HUES6 (cell line): Measurements from ENCODE around the gene FBXO40.

Experiments used
- H3K27ac ChIP-seq: 2 replicates; pipeline ENCODE4 v1.7.0; 2013; ENCODE audit warnings: low read depth, mild to moderate bottlenecking, low read length, inconsistent platforms
- H3K27me3 ChIP-seq: 2 replicates; pipeline ENCODE4 v1.6.1; 2013; ENCODE audit warnings: low read length; ENCODE audit not compliant: control insufficient read depth, insufficient read depth
- H3K36me3 ChIP-seq: 2 replicates; pipeline ENCODE4 v1.6.1; 2013; ENCODE audit warnings: low read length; ENCODE audit not compliant: control insufficient read depth, insufficient read depth
- H3K4me1 ChIP-seq: 2 replicates; pipeline ENCODE4 v1.6.1; 2013; ENCODE audit warnings: low read length; ENCODE audit not compliant: control insufficient read depth, insufficient read depth
- H3K4me3 ChIP-seq: 2 replicates; pipeline ENCODE4 v1.5.1; 2013; ENCODE audit warnings: low read depth, low read length
- H3K9ac ChIP-seq: one replicate; pipeline ENCODE4 v1.6.1; 2013; ENCODE audit warnings: mild to moderate bottlenecking, low read length
- H3K9me3 ChIP-seq: 2 replicates; pipeline ENCODE4 v1.6.1; 2013; ENCODE audit warnings: low read depth, low read length; ENCODE audit not compliant: control insufficient read depth, insufficient read depth

FBXO40 gene

DNA sequence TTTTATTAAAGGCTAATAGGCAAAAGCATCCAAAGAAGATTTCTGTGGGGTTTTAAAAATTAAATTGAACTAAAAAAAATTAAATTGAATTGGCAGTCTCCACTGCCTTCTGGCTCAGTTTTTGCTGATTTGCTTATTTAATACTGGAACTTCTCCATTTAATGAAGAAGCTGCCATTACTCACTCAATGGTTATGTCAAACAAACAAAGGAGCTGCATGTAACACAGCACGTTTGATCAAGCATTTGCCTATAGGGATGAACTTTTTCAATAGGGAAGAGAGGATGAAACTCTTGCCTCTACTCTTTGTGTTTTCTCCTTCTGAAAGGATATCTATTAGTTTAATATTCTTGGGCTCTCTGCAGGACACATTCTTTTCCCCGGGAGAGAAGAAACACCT lies 72.3 kb downstream of the FBXO40 start:
- Histone ChIP-seq H3K4me3 (no peak overlapping the region), H3K9ac (no peak overlapping the region), H3K36me3 (peaks cover 64% of the 10 kb centered on the region), H3K27me3 (no peaks in the 10 kb centered on the region), H3K9me3 (no peaks in the 10 kb centered on the region), H3K27ac (no peak overlapping the region), H3K4me1 (peaks cover 6% of the 10 kb centered on the region)

DNA sequence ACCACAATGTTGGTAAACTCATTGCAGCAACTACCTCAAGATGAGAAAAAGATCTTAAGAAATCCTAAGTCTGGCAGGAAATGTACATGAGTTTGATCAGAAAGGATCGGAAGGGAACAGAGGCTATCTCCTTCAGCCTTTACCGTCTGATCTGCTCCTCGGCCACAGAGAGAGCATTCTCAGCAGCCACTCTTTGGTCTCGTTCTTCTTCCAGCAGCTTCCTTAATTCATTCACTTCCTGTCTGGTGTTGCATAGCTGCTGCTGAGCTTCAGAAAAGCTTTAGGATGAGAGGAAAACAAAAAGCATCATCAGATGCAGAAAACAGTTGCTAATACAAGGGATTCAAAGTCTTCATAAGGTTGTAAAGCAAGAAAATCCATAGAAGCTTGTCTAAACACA lies 74.2 kb downstream of the FBXO40 start:
- H3K27me3 ChIP-seq, result no peaks in the 10 kb centered on the region
- H3K9ac ChIP-seq, result no peak overlapping the region
- H3K4me3 ChIP-seq, result no peak overlapping the region
- H3K4me1 ChIP-seq, result no peaks in the 10 kb centered on the region
- H3K36me3 ChIP-seq, result peaks cover 72% of the 10 kb centered on the region
- no peak overlapping the region for H3K27ac ChIP-seq
- H3K9me3 ChIP-seq, result no peaks in the 10 kb centered on the region

DNA sequence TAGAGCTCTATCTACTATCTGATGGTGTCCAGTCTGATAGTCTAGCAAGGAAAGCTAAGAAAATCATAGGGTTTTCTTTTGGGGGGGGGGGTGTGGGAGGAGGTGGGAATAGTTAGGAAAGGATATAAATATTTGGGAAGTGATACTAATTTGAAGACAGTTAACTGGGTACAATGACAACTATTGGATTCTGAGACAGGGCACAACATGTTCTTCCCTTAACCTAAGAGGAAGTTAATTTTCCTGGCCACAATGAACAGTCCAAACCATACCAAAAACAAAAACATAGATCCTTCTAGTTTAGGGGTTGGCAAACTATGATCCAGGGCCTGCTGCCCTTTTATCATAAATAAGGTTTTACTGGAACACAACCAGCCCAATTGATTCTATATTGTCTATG lies 77.5 kb downstream of the FBXO40 start:
- Histone ChIP-seq H3K9me3 (no peaks in the 10 kb centered on the region), H3K36me3 (peaks cover 64% of the 10 kb centered on the region), H3K9ac (no peak overlapping the region), H3K4me3 (no peak overlapping the region), H3K27ac (no peak overlapping the region), H3K27me3 (no peaks in the 10 kb centered on the region), H3K4me1 (no peaks in the 10 kb centered on the region)

DNA sequence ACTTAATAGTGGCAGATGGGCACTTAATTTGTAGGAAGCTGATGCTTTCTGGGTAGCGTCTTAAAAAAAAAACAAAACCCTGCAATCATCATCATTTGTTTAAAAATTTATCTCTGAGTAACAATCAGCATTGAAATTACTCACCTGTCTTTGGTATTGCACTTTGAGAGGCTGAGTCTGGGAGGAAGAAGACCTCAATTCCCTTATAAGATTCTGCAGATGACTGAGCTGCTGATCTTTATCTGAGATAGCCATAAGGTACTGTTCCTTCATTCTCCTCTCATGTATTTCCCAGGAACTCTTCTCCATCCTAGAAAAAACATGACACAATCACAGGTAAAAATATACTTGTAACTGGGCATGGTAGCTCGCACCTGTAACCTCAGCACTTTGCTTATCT lies 84.0 kb downstream of the FBXO40 start:
- Histone ChIP-seq H3K9me3 (no peaks in the 10 kb centered on the region), H3K4me3 (no peak overlapping the region), H3K9ac (no peak overlapping the region), H3K27ac (no peak overlapping the region), H3K4me1 (no peaks in the 10 kb centered on the region), H3K27me3 (no peaks in the 10 kb centered on the region), H3K36me3 (peaks cover 76% of the 10 kb centered on the region)
